ENCODE measurements around the gene FETUB. TPM values are rescaled to one million over a fixed set of nuclear protein-coding genes. Genes with fewer than 3 reads are reported as not detected.

The FETUB gene, protein sequence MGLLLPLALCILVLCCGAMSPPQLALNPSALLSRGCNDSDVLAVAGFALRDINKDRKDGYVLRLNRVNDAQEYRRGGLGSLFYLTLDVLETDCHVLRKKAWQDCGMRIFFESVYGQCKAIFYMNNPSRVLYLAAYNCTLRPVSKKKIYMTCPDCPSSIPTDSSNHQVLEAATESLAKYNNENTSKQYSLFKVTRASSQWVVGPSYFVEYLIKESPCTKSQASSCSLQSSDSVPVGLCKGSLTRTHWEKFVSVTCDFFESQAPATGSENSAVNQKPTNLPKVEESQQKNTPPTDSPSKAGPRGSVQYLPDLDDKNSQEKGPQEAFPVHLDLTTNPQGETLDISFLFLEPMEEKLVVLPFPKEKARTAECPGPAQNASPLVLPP
- not detected for total RNA-seq
- not detected for total RNA-seq (2013)

DNA sequence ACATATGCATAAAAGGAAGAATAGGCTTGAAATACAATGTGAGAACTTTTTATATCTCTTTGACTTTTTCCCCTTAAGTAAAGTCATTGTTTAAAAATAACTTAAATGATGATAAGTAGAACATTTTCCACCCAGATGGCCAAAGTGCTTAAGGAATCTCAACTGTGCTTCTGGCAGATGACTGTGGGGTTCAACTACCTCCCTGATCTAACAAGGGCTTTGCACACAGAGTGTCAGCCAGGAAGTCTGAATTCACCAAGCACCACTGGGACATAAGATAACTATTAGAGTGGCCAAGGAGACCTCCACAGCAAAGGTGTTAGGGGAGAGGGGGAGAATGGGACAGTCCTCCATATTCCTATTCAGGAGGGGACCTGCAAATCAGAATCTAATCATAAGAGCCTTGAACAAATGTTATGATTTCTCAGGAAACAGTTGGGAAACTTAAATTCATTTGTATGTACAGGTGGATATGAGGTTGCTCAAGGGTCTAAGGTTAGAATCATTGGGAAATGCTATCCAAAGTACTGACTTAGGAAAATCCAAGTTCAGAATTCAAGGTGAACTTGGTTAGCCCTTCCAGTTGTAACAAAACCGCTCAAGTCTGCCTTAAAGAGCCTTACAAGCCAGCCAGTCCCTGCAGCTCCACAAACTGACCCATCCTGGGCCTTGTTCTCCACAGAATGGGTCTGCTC is at the start of gene FETUB:
TSS of gene FETUB (plus strand) at position 622 of the 695 bp plus-strand sequence. CDS start at position 684, 62 bp downstream.
- Mint-ChIP-seq H3K9me3 (no peaks in the 10 kb centered on the region), H3K27me3 (ENCODE audit: low read depth in 2 of 2) (peaks cover 35 to 60% of the 10 kb centered on the region in 2 donors), H3K36me3 (no peaks in the 10 kb centered on the region), H3K4me3 (no peak within 1 kb of the TSS), H3K4me1 (peaks cover 0 to 6% of the 10 kb centered on the region in 2 donors), H3K27ac (no peak within 1 kb of the TSS)
- no peak for DNase-seq
- intact Hi-C loops (cut with micrococcal nuclease): no loop called here
- no peak within 1 kb of the TSS for H3K27ac ChIP-seq (ENCODE audit: low read length)
- no peaks in the 10 kb centered on the region for H3K36me3 ChIP-seq (ENCODE audit: control insufficient read depth, insufficient read depth, low read length)
- TF ChIP-seq, protein P1, sequence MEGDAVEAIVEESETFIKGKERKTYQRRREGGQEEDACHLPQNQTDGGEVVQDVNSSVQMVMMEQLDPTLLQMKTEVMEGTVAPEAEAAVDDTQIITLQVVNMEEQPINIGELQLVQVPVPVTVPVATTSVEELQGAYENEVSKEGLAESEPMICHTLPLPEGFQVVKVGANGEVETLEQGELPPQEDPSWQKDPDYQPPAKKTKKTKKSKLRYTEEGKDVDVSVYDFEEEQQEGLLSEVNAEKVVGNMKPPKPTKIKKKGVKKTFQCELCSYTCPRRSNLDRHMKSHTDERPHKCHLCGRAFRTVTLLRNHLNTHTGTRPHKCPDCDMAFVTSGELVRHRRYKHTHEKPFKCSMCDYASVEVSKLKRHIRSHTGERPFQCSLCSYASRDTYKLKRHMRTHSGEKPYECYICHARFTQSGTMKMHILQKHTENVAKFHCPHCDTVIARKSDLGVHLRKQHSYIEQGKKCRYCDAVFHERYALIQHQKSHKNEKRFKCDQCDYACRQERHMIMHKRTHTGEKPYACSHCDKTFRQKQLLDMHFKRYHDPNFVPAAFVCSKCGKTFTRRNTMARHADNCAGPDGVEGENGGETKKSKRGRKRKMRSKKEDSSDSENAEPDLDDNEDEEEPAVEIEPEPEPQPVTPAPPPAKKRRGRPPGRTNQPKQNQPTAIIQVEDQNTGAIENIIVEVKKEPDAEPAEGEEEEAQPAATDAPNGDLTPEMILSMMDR (IDR thresholded peaks at IDR 0.05): no peak
- peaks cover 5% of the 10 kb centered on the region for H3K4me1 ChIP-seq (ENCODE audit: control insufficient read depth, insufficient read depth, low read length)
- H3K9me3 ChIP-seq (ENCODE audit: control insufficient read depth, insufficient read depth, low read length): no peaks in the 10 kb centered on the region
- H3K27me3 ChIP-seq (ENCODE audit: control insufficient read depth, insufficient read depth, low read length): no peaks in the 10 kb centered on the region
- no peak for ATAC-seq
- WGBS (ENCODE audit: insufficient coverage): 89% methylated on average over 1 of the region's 1 CpG
- H3K4me3 ChIP-seq (ENCODE audit: low read length): no peak within 1 kb of the TSS

DNA sequence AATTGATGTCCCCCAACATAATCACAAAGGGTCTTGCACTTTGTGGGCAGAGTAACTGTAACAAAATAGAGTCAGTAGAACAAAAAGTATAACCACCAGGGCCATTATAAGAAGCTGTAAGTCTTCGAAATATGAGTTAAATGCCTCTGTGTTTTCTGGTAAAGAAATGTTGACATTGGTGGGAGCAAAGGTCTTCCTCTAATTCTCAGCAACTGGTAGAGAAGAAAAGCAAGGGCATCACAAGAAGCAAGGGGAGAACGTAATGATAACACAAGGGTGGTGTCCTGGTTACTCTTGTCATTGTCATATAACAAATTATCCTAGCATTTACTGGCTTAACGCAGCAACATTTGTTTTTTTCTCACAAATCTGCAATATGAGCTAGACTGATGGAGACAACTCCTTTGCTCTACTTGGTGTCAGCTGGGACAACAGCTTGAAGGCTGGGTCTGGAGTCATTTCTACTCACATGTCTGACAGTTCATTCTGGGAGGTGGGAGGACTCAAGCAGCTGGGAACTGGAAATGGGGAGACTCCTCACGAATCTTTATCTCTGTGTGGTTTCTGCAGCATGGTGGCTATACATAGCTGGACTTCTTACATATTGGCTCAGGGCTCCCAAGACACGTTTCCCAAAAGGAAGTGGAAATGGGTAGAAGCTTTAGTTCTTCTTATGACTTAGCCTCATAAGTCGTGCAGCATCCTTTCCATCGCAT is 49.5 kb upstream of the FETUB start:
- no peaks in the 10 kb centered on the region for H3K27me3 ChIP-seq (ENCODE audit: control insufficient read depth, insufficient read depth, low read length)
- DNase-seq: no peak
- peaks cover 5% of the 10 kb centered on the region for H3K36me3 ChIP-seq (ENCODE audit: control insufficient read depth, insufficient read depth, low read length)
- ATAC-seq: no peak
- H3K27ac ChIP-seq (ENCODE audit: low read length): no peak overlapping the region
- H3K36me3 Mint-ChIP-seq: no peaks in the 10 kb centered on the region
- no peaks in the 10 kb centered on the region for H3K4me1 Mint-ChIP-seq
- WGBS (ENCODE audit: insufficient coverage): 82% methylated on average over 7 of the region's 7 CpGs
- no peak overlapping the region for H3K27ac Mint-ChIP-seq
- no peak overlapping the region for H3K4me3 Mint-ChIP-seq
- TF ChIP-seq, protein P1 (IDR thresholded peaks at IDR 0.05): no peak
- intact Hi-C loops (cut with micrococcal nuclease): no loop called here
- no peaks in the 10 kb centered on the region for H3K4me1 ChIP-seq (ENCODE audit: control insufficient read depth, insufficient read depth, low read length)
- peaks cover 0 to 3% of the 10 kb centered on the region in 2 donors for H3K27me3 Mint-ChIP-seq (ENCODE audit: low read depth in 2 of 2)
- no peaks in the 10 kb centered on the region for H3K9me3 Mint-ChIP-seq
- no peaks in the 10 kb centered on the region for H3K9me3 ChIP-seq (ENCODE audit: control insufficient read depth, insufficient read depth, low read length)
- no peak overlapping the region for H3K4me3 ChIP-seq (ENCODE audit: low read length)

DNA sequence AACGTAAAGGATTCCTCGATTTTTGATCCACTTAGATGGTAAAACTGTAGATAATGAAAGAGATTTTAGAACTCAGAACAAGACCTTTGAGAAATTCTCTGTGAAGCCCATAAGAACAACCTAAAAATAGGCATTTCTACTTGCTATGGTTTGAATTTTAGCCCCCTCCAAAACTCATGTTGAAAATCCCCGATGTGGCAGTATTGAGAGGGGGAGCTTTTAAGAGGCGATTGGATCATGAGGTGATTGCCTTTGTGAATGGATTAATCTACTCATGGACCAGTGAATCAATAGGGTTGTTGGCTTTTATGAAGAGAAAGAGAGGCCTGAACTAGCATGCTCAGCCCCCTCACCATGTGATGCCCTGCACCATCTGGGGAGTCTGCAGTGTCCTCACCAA is 47.5 kb upstream of the FETUB start:
- H3K27me3 Mint-ChIP-seq (ENCODE audit: low read depth in 2 of 2): peaks cover 6 to 9% of the 10 kb centered on the region in 2 donors
- Histone ChIP-seq H3K27me3 (ENCODE audit: control insufficient read depth, insufficient read depth, low read length) (no peaks in the 10 kb centered on the region), H3K36me3 (ENCODE audit: control insufficient read depth, insufficient read depth, low read length) (no peaks in the 10 kb centered on the region), H3K4me3 (ENCODE audit: low read length) (no peak overlapping the region), H3K4me1 (ENCODE audit: control insufficient read depth, insufficient read depth, low read length) (no peaks in the 10 kb centered on the region), H3K9me3 (ENCODE audit: control insufficient read depth, insufficient read depth, low read length) (no peaks in the 10 kb centered on the region), H3K27ac (ENCODE audit: low read length) (no peak overlapping the region)
- TF ChIP-seq, protein P1 (IDR thresholded peaks at IDR 0.05): no peak
- intact Hi-C loops (cut with micrococcal nuclease): no loop called here
- H3K9me3 Mint-ChIP-seq: no peaks in the 10 kb centered on the region
- H3K4me3 Mint-ChIP-seq: no peak overlapping the region
- no peak overlapping the region for H3K27ac Mint-ChIP-seq
- H3K4me1 Mint-ChIP-seq: no peaks in the 10 kb centered on the region
- no peak for ATAC-seq
- 96% methylated on average over 4 of the region's 4 CpGs for WGBS (ENCODE audit: insufficient coverage)
- no peak for DNase-seq
- H3K36me3 Mint-ChIP-seq: no peaks in the 10 kb centered on the region

Measured in natural killer cell (primary cell).